Neural cell (in vitro differentiated cells): Measurements from ENCODE around the gene QPCT. TPM values are rescaled to one million over a fixed set of nuclear protein-coding genes. Genes with fewer than 3 reads are reported as not detected.

Experiments used
- H2AFZ ChIP-seq: fragments of 200-600, 300-800 bp; sonication (generic), shearing (Covaris generic); 2 replicates; pipeline ENCODE4 v1.6.0; 2014; ENCODE audit warnings: low read depth, mild to moderate bottlenecking, antibody characterized with exemption, low read length, moderate library complexity
- H3F3A ChIP-seq: fragments of 200-600 bp; shearing (Covaris generic); 2 replicates; pipeline ENCODE4 v1.6.1; 2016; ENCODE audit warnings: mild to moderate bottlenecking, moderate library complexity, mixed read lengths, antibody characterized with exemption, low read length; ENCODE audit not compliant: insufficient read depth, poor library complexity, severe bottlenecking
- H3K27ac ChIP-seq: fragments of 200-600, 300-800 bp; sonication (generic), shearing (Covaris generic); 2 replicates; pipeline ENCODE4 v1.5.1; 2014; ENCODE audit warnings: mild to moderate bottlenecking, low read length, moderate library complexity
- H3K27me3 ChIP-seq: fragments of 300-800, 200-600 bp; sonication (generic), shearing (Covaris generic); 2 replicates; pipeline ENCODE4 v1.6.0; 2014; ENCODE audit warnings: mild to moderate bottlenecking, low read depth, low read length, moderate library complexity; ENCODE audit not compliant: insufficient read depth
- H3K36me3 ChIP-seq: fragments of 300-800, 200-600 bp; sonication (generic), shearing (Covaris generic); 2 replicates; pipeline ENCODE4 v1.5.1; 2014; ENCODE audit warnings: mild to moderate bottlenecking, antibody characterized with exemption, low read length, moderate library complexity; ENCODE audit not compliant: insufficient read depth
- H3K4me2 ChIP-seq: fragments of 300-800, 200-600 bp; sonication (generic), shearing (Covaris generic); 2 replicates; pipeline ENCODE4 v1.6.0; 2014; ENCODE audit warnings: mild to moderate bottlenecking, low read length
- H3K4me3 ChIP-seq: fragments of 300-800, 200-600 bp; sonication (generic), shearing (Covaris generic); 2 replicates; pipeline ENCODE4 v1.5.1; 2014; ENCODE audit warnings: mild to moderate bottlenecking, low read length, moderate library complexity
- H3K79me2 ChIP-seq: fragments of 200-600 bp; shearing (Covaris generic); replicated peaks from 2 replicates; pipeline ENCODE4 v1.6.0; 2014; ENCODE audit warnings: mild to moderate bottlenecking, low read length, moderate library complexity; ENCODE audit not compliant: insufficient read depth
- H3K9ac ChIP-seq: fragments of 300-800, 200-600 bp; sonication (generic), shearing (Covaris generic); 2 replicates; pipeline ENCODE4 v1.6.1; 2016; ENCODE audit warnings: mild to moderate bottlenecking, low read length, mixed read lengths
- H3K9me2 ChIP-seq: fragments of 200-600 bp; shearing (Covaris generic); 2 replicates; pipeline ENCODE4 v1.6.1; 2016; ENCODE audit warnings: mild to moderate bottlenecking, low read length, mixed read lengths; ENCODE audit not compliant: insufficient read depth
- H3K9me3 ChIP-seq: fragments of 200-600, 300-800 bp; sonication (generic), shearing (Covaris generic); 2 replicates; pipeline ENCODE4 v1.6.1; 2016; ENCODE audit warnings: mild to moderate bottlenecking, mixed run types, low read length, moderate library complexity, mixed read lengths
- H4K20me1 ChIP-seq: fragments of 200-600 bp; shearing (Covaris generic); 2 replicates; pipeline ENCODE4 v1.6.1; 2016; ENCODE audit warnings: mild to moderate bottlenecking, mixed run types; ENCODE audit not compliant: insufficient read depth
- EP300 ChIP-seq: fragments of 450-650 bp; conservative IDR thresholded peaks from 2 replicates; pipeline ENCODE4 v1.6.1; 2014; ENCODE audit warnings: antibody characterized with exemption, mild to moderate bottlenecking, moderate library complexity; ENCODE audit not compliant: poor library complexity, severe bottlenecking
- EZH2 ChIP-seq: fragments of 200-600, 300-800 bp; shearing (Covaris generic), sonication (generic); IDR thresholded peaks from 2 replicates; pipeline ENCODE4 v1.6.1; 2014; ENCODE audit warnings: antibody characterized with exemption, low read length, borderline replicate concordance, mild to moderate bottlenecking; ENCODE audit not compliant: insufficient read depth, poor library complexity, severe bottlenecking
- MXI1 ChIP-seq: fragments of 450-650 bp; conservative IDR thresholded peaks from 2 replicates; pipeline ENCODE4 v1.6.1; 2014; ENCODE audit warnings: antibody characterized with exemption, mild to moderate bottlenecking; ENCODE audit not compliant: poor library complexity, severe bottlenecking
- POLR2AphosphoS5 ChIP-seq: IDR thresholded peaks from 2 replicates; pipeline ENCODE4 v1.6.1; 2012
- RAD21 ChIP-seq: fragments of 450-650 bp; conservative IDR thresholded peaks from 2 replicates; pipeline ENCODE4 v1.6.1; 2014; ENCODE audit warnings: antibody characterized with exemption, mild to moderate bottlenecking, moderate library complexity
- SMC3 ChIP-seq: fragments of 450-650 bp; conservative IDR thresholded peaks from 2 replicates; pipeline ENCODE4 v1.6.1; 2014; ENCODE audit warnings: antibody characterized with exemption, mild to moderate bottlenecking, moderate library complexity; ENCODE audit not compliant: poor library complexity
- TAF1 ChIP-seq: IDR thresholded peaks from 2 replicates; pipeline ENCODE4 v1.6.1; 2012; ENCODE audit warnings: low read depth
- polyA plus RNA-seq: library from polyadenylated mRNA; depleted of rRNA; stranded (reverse); fragments of >200 nt; gene quantifications from 2 replicates; pipeline ENCODE4 v1.2.3, GENCODE V29; 2014
- TF ChIP-seq, protein P1 (sequence below): fragments of 450-650 bp; IDR thresholded peaks from 2 replicates; pipeline ENCODE4 v1.5.1; 2014; ENCODE audit warnings: antibody characterized with exemption, mild to moderate bottlenecking, moderate library complexity; ENCODE audit not compliant: poor library complexity, severe bottlenecking
- TF ChIP-seq, protein P2 (sequence below): IDR thresholded peaks from 2 replicates; pipeline ENCODE4 v1.6.1; 2012; ENCODE audit warnings: borderline replicate concordance

QPCT gene
- polyA plus RNA-seq, 1 donor from 2014 or later = 2.3 TPM

DNA sequence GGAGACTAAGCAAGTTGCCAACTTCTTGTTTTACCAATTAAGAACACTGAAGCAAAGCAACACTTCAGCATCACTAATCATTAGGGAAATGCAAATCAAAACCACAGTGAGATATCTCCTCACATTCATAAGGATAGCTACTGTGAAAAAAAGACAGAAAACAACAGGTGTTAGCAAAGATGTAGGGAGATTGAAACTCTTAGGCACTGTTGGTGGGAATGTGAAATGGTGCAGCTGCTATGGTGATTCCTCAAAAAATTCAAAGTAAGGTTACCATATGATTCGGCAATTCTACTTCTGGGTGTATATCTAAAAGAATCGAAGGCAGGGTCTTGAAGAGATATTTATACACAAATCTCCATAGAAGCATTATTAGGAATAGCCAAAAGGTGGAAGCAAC lies 11.2 kb upstream of the QPCT start:
- TF ChIP-seq TAF1 (no peak), MXI1 (no peak), POLR2AphosphoS5 (no peak), SMC3 (no peak)
- TF ChIP-seq, protein P1, sequence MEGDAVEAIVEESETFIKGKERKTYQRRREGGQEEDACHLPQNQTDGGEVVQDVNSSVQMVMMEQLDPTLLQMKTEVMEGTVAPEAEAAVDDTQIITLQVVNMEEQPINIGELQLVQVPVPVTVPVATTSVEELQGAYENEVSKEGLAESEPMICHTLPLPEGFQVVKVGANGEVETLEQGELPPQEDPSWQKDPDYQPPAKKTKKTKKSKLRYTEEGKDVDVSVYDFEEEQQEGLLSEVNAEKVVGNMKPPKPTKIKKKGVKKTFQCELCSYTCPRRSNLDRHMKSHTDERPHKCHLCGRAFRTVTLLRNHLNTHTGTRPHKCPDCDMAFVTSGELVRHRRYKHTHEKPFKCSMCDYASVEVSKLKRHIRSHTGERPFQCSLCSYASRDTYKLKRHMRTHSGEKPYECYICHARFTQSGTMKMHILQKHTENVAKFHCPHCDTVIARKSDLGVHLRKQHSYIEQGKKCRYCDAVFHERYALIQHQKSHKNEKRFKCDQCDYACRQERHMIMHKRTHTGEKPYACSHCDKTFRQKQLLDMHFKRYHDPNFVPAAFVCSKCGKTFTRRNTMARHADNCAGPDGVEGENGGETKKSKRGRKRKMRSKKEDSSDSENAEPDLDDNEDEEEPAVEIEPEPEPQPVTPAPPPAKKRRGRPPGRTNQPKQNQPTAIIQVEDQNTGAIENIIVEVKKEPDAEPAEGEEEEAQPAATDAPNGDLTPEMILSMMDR = no peak
- TF ChIP-seq, protein P2, sequence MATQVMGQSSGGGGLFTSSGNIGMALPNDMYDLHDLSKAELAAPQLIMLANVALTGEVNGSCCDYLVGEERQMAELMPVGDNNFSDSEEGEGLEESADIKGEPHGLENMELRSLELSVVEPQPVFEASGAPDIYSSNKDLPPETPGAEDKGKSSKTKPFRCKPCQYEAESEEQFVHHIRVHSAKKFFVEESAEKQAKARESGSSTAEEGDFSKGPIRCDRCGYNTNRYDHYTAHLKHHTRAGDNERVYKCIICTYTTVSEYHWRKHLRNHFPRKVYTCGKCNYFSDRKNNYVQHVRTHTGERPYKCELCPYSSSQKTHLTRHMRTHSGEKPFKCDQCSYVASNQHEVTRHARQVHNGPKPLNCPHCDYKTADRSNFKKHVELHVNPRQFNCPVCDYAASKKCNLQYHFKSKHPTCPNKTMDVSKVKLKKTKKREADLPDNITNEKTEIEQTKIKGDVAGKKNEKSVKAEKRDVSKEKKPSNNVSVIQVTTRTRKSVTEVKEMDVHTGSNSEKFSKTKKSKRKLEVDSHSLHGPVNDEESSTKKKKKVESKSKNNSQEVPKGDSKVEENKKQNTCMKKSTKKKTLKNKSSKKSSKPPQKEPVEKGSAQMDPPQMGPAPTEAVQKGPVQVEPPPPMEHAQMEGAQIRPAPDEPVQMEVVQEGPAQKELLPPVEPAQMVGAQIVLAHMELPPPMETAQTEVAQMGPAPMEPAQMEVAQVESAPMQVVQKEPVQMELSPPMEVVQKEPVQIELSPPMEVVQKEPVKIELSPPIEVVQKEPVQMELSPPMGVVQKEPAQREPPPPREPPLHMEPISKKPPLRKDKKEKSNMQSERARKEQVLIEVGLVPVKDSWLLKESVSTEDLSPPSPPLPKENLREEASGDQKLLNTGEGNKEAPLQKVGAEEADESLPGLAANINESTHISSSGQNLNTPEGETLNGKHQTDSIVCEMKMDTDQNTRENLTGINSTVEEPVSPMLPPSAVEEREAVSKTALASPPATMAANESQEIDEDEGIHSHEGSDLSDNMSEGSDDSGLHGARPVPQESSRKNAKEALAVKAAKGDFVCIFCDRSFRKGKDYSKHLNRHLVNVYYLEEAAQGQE = no peak
- Histone ChIP-seq H3K4me3 (no peak overlapping the region), H4K20me1 (no peaks in the 10 kb centered on the region), H2AFZ (no peak overlapping the region), H3K36me3 (no peaks in the 10 kb centered on the region), H3F3A (no peaks in the 10 kb centered on the region), H3K9ac (no peak overlapping the region), H3K9me3 (no peaks in the 10 kb centered on the region), H3K9me2 (no peaks in the 10 kb centered on the region), H3K27me3 (no peaks in the 10 kb centered on the region), H3K4me2 (no peak overlapping the region), H3K79me2 (no peaks in the 10 kb centered on the region), H3K27ac (no peak overlapping the region)

DNA sequence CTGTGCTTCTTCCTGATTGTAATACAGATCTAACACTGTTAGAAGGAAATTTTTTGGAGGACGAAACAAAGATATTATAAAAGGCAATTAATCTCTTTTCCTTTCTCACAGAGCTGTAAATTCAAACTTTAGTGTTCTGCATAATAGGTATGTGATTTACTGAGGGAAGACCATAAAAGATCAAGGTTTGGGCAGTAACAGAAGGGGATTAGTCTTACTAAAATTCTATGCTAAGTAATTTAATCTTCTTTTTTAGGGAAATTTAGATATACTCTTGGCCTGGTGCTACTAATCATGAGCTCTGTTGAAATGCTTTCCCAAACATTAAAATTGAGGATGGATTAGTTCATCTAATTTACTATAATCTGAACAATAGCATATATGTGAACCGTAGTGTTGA lies 8.8 kb upstream of the QPCT start:
- no peak overlapping the region for H3K4me2 ChIP-seq
- no peak overlapping the region for H3K4me3 ChIP-seq
- H3K9me2 ChIP-seq = no peaks in the 10 kb centered on the region
- H3F3A ChIP-seq = no peaks in the 10 kb centered on the region
- H3K27me3 ChIP-seq = no peaks in the 10 kb centered on the region
- no peaks in the 10 kb centered on the region for H3K79me2 ChIP-seq
- no peaks in the 10 kb centered on the region for H3K36me3 ChIP-seq
- H3K9me3 ChIP-seq = no peaks in the 10 kb centered on the region
- TF ChIP-seq, protein P1 = no peak
- no peak for TF ChIP-seq EZH2
- TF ChIP-seq SMC3 = no peak
- TF ChIP-seq POLR2AphosphoS5 = no peak
- TF ChIP-seq TAF1 = no peak
- TF ChIP-seq RAD21 = no peak
- TF ChIP-seq EP300 = no peak
- no peak for TF ChIP-seq MXI1
- TF ChIP-seq, protein P2 = no peak
- no peaks in the 10 kb centered on the region for H4K20me1 ChIP-seq
- H2AFZ ChIP-seq = no peak overlapping the region
- no peak overlapping the region for H3K27ac ChIP-seq
- no peak overlapping the region for H3K9ac ChIP-seq
